8988T (cell line): ENCODE data around the gene CCL5.

ENCODE experiments used
- DNase-seq: peaks from one replicate; pipeline ENCODE4 v3.0.0; 2011

Gene CCL5

GRCh38 chr17:35879773-35880654, at the start of gene CCL5:
CCL5 (minus strand) TSS chr17:35880360.
- no peak for DNase-seq

DNA sequence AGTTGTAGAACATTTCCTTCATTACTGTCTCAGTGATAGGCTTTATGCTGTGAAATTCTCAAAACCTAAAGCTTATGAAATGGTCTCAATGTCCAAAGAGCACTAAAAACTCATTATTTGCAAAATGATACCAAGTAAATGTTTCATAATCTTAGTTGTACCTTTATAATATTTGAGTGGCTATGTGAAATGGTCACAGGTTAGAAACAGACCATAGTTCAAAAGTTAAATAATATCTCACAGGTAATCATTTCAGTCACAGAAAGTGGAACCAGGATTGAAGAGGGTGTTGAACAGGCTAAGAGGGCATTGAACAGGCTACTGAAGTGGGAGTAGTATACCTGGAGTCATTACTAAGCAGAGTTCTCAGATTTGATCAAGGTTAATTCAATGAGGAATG, 47.6 kb upstream of the CCL5 start:
- DNase-seq = no peak

DNA sequence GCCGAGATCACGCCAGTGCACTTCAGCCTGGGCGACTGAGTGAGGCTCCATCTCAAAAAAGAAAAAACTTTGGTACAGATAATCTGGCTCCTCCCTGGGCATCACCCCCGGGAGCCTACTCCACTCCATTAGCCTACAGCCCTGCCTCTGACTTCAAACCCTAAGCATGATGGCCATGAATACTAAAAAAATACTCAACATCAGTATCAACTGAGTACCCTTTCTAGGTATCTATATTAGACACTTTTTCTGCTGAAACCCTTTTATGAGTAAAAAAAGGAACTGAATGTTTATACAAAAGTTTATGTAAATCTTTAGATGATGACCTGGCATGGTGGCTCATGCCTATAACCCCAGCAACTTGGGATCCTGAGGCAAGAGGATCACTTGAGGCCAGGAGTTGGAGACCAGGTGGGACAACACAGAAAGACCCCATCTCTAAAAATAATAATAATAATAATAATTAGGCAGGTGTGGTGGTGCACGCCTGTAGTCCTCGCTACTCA, 43.5 kb upstream of the CCL5 start:
- DNase-seq = no peak

- no peak for DNase-seq
Measured at GRCh38 chr17:35920229-35920628, 40.1 kb upstream of the CCL5 start.

DNA sequence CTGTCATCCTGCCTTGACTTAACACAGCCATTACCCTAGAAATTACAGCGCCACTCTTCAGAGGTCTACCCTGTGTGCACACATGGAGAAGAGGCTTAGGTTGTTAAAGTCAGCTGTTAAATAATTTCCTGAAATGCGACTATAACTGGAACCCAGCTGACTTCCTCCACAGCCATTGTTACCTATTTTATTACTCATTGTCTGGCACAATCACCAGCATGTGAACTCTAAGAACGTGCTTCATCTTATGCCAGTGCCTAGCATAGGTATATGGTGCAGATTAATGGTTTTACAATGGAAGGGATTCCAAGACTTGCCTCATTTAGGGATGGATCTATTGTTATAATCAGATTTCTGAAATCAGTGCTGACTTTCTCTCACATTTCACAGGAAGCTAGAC, 38.5 kb upstream of the CCL5 start:
- DNase-seq = no peak

DNA sequence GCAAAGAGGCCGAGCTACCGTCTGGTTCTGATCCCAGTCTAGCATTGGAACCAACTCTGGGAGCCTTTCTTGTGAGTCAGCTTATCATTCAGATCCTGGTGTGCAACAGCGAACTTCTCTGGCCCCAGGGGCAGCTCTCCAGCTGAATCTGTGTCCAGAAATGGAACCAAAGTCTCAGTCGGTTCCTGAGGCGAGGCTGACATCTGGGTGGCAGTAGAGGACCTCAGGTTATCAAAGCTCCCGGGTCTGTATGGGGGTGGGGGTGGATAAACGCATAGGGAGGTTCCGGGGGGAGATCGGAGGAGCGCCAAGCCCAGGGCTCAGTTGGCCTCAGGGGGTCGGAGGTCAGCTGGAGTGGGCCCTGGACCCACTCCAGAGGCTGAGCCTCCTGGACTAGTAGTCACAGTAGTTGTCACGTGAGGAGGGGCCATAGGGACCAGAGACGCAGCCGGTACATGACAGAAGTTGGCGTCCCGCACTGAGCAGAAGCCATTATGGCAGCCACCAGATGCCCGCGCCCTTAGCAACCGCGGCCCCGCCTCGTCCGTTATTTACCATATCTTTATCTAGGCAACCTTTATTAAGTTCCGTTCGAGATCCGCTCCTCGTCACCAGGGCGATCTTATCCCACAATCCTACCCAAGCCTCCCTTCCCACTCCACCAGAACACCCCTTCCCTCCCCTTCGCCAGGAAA, 37.5 kb upstream of the CCL5 start:
- no peak for DNase-seq

DNA sequence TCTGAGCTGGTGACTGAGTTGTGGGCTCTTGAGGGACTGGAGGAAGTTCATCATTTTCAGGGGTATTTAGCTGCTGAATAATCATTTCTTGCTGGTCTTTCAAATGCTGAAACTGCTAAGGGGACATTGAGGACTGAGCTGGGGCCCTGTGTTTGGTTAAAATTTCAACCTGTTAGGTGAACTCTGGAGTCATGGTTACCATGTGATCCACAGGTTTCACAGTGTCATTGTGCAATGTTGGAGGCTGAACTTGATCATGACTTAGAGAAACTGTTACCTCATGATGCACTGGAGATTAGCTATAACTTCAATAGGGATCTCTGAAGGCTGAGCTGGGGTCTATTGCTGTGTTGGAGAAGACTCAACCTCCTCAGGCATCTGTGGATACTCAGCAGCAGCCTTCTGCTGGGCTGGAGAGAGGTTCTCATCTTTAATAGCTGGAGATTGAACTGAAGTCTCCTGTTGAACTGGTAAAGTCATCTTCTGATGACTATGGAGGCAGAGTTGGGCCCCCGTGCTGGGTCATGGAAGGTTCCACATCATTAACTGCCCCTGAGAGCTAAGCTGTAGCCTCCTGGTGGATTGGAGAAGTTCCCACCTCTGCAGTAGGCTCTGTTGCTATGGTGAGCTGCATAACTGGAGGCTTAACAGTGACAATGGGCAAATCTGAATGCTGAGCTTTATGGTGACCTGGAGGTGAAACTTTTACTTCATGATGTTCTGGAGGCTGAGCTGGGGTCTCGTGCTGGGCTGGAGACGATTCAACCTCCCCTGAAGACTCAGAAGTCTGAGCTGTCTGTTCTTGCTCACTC, 35.2 kb upstream of the CCL5 start:
- no peak for DNase-seq

DNA sequence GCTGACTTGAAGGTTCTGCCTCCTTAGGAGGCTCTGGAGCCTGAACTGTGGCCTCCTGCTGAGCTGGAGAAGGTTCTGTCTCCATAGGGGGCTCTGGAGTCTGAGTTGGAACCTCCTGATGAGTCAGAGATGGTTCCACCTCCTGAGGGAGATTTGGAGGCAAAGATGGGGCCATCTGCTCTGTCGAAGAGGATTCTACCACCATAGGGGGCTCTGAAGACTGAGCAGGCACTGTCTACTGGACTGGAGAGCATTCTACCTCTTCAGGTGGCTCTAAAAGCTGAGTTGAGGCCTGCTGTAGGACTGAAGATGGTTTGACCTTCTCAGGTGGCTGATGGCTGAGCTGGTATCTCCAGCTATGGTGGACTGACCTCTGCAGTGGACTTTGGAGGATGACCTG, 34.2 kb upstream of the CCL5 start:
- no peak for DNase-seq

DNA sequence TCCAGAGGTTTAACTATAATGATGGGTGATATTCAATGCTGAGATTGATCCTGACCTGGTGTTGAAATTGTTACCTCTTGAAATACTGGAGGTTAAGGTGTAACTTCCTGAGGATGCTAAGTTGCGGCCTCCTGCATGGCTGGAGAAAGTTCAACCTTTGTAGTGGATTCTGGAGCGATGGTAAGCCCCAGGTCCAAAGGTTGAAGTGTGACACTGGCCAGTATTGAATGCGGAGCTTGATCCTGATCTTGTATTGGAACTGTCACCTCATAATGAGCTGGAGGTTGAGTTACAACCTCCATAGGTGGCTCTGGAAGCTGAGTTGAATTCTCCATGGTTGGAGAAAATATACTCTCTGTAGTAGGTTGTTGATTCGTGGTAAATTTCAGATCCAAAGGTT, 33.4 kb upstream of the CCL5 start:
- no peak for DNase-seq

DNA sequence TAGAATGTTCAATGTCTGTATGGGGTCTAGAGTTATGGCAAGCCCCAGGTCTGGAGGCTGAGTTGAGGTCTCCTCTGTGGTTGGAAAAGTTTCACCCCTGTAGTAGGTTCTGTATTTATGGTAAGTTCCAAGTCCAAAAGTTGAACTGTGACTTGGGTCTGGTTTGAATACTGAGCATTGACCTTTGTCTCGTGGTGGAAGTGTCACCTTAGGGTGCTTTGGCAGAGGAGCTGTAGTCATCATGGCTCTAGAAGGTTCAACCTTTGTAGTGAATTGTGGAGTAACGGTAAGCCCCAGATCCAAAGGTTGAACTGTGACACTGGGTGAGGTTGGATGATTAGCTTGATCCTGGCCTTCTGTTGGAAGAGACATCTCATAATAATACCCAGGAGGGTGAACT, 32.8 kb upstream of the CCL5 start:
- DNase-seq = no peak

DNA sequence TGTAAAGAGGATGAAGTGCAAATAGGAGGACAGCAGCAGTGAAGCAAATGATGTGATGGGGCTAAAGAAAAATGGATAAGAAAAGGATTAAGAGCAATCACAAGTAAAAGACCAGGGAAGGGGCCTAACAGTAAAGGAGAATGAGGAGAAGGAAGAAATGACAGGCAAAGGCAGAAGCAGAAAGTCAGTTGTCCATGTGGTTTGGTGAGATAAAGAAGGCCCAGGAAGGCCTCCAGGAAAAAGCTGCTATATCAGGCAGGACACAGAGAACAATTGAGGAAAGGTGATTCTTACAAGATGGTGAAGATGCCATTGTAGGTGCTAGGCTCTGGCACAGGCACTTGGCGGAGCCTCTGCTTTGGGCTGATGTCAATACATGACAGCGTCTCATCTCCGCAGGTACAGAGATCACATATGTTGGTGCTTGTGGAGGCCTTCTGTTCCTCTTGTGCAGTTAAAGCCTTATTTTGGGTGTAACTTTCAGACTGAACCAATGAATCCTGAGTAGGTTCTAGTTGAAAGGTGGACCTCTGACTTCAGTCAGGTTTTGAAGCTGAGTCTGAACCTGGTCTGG, 32.3 kb upstream of the CCL5 start:
- DNase-seq = no peak

GRCh38 chr17:35909408-35909807, 29.2 kb upstream of the CCL5 start:
- DNase-seq = no peak

GRCh38 chr17:35907691-35908090, 27.5 kb upstream of the CCL5 start:
- DNase-seq = no peak

DNA sequence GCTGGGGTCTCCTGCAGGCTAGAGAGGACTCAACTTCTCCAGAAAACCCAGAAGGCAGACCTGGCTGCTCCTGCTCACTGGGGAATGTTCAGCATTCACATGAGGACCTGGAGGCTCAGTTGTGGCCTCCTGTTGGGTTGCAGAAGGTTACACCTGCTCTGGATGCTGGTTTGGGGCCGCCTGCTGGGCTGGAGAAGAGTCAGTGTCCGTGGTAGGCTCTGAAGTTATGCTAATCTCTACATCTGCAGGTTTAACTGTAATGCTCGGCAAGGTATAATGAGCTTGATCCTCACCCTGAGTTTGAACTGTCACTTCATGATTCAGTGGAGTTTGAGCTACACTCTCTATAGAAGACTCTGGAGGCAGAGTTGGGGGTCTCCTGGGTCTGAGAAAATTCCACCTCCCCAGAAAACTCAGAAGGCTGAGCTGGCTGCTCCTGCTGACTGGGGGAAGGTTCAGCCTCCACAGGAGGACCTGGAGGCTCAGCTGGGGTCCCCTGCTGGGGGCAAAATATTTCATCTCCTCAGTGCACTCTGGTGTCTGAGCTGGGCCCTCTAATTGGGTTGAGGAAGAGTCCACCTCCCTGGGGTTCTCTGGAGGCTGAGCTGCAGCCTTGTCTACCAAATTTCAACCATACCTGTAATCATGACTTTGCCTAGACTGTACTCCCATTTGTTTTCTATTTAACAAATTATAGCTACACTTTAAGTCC, 26.9 kb upstream of the CCL5 start:
- no peak for DNase-seq

DNA sequence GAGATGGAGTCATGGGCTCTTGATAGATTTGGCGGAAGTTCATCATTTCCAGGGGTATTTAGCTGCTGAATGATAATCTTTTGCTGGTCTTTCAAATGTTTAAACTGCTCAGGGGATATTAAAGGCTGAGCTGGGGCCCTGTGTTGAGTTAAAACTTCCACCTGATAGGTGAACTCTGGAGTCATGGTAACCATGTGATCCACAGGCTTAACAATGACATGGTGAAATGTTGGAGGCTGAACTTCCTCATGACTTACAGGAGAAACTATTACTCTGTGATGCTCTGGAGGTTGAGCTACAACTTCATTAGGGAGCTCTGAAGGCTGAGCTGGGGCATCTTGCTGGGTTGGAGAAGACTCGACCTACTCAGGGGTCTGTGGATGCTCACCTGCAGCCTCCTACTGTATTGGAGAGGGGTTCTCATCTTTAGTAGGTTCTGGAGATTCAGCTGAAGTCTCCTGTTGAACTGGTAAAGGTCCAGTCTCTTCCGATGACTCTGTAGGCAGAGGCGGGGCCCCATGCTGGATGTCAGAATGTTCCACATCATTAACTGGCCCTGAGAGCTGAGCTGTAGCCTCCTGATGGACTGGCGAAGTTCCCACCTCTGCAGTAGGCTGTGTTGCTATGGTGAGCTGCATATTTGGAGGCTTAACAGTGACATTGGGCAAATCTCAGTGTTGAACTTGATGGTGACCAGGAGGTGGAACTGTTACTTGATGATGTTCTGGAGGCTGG, 26.2 kb upstream of the CCL5 start:
- no peak for DNase-seq

GRCh38 chr17:35903451-35903850, 23.3 kb upstream of the CCL5 start:
- DNase-seq = no peak

- no peak for DNase-seq
Measured at GRCh38 chr17:35901631-35902175, 21.5 kb upstream of the CCL5 start.

DNA sequence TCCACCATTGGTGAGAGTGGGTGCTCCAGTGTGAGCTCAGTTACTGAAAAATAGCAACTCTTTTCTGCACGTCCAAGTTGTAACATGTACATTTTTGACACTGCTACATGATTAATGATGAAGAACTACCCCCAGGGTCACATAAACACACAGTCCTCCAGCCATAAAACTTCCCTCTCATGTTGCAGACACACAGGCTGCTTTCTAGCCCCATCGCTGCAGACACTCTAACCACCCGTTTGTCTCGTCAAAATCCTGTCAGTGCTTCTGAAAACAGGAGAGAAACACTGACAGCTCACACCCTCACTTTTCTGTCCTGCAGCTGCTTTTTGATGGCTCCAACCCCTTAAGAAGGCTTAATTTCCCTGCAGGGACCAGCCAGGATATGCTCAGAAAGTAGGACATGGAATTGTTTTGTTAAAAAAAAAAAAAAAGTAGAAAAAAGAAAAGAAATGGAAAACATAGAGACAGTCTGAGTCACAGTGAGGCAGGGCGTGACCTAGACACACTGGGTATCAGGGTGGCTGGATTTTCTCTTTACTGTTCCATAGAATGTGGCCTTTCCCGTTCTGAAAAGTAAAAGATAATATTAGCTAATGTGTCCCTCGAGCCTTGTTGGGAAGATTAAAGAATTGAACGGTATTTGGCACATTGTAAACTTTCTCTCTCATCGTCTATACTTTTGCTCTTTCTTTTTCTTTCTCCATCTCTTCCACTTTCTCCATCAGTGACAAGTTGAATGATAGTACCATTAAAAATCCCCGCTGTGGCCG, 20.7 kb upstream of the CCL5 start:
- DNase-seq = no peak

GRCh38 chr17:35900280-35900679, 20.1 kb upstream of the CCL5 start:
- no peak for DNase-seq

GRCh38 chr17:35898283-35899070, 18.3 kb upstream of the CCL5 start:
- DNase-seq = no peak
